H9 (cell line): ENCODE results near the gene GAS2. TPM values are rescaled to one million over a fixed set of nuclear protein-coding genes. Genes with fewer than 3 reads are reported as not detected.

Source experiments
- DNase-seq: peaks from one replicate; pipeline ENCODE4 v3.0.0-alpha.2; 2017
- H2AFZ ChIP-seq: one replicate; pipeline ENCODE4 v1.6.1; 2013; ENCODE audit warnings: mild to moderate bottlenecking, low read length, control low read depth, moderate library complexity
- H2AK5ac ChIP-seq: 2 replicates; pipeline ENCODE4 v1.6.1; 2013; ENCODE audit warnings: low read length, control low read depth, mixed read lengths; ENCODE audit not compliant: insufficient read length
- H2BK120ac ChIP-seq: one replicate; pipeline ENCODE4 v1.6.1; 2013; ENCODE audit warnings: low read depth, mild to moderate bottlenecking, low read length, control low read depth, inconsistent platforms; ENCODE audit not compliant: poor library complexity, severe bottlenecking
- H2BK12ac ChIP-seq: 2 replicates; pipeline ENCODE4 v1.6.1; 2013; ENCODE audit warnings: low read length, control low read depth, mixed read lengths, low read depth; ENCODE audit not compliant: insufficient read length
- H2BK15ac ChIP-seq: 2 replicates; pipeline ENCODE4 v1.6.1; 2013; ENCODE audit warnings: low read depth, low read length, control low read depth
- H2BK20ac ChIP-seq: one replicate; pipeline ENCODE4 v1.6.1; 2013; ENCODE audit warnings: low read depth, mild to moderate bottlenecking, low read length, control low read depth, inconsistent platforms; ENCODE audit not compliant: poor library complexity, severe bottlenecking
- H2BK5ac ChIP-seq: 2 replicates; pipeline ENCODE4 v1.6.1; 2013; ENCODE audit warnings: low read length, control low read depth, mixed read lengths; ENCODE audit not compliant: insufficient read length
- H3K14ac ChIP-seq: 2 replicates; pipeline ENCODE4 v1.6.1; 2013; ENCODE audit warnings: low read length, control low read depth; ENCODE audit not compliant: insufficient read depth
- H3K18ac ChIP-seq: 2 replicates; pipeline ENCODE4 v1.6.1; 2013; ENCODE audit warnings: low read depth, mild to moderate bottlenecking, mixed read lengths, low read length, control low read depth; ENCODE audit not compliant: insufficient read length
- H3K23ac ChIP-seq: 2 replicates; pipeline ENCODE4 v1.6.1; 2013; ENCODE audit warnings: low read length, control low read depth, mixed read lengths, low read depth; ENCODE audit not compliant: insufficient read length
- H3K23me2 ChIP-seq: 2 replicates; pipeline ENCODE4 v1.6.1; 2013; ENCODE audit warnings: low read depth, mild to moderate bottlenecking, mixed read lengths, low read length, control low read depth; ENCODE audit not compliant: insufficient read length, poor library complexity, severe bottlenecking
- H3K27ac ChIP-seq: 2 replicates; pipeline ENCODE4 v1.5.1; 2013; ENCODE audit warnings: low read length, control low read depth, mixed read lengths, low read depth; ENCODE audit not compliant: insufficient read length
- H3K27me3 ChIP-seq: 2 replicates; pipeline ENCODE4 v1.6.1; 2013; ENCODE audit warnings: low read length, control low read depth, inconsistent platforms; ENCODE audit not compliant: insufficient read depth
- H3K4ac ChIP-seq: 2 replicates; pipeline ENCODE4 v1.6.1; 2013; ENCODE audit warnings: low read depth, mild to moderate bottlenecking, control low read depth, inconsistent platforms, low read length, moderate library complexity
- H3K4me1 ChIP-seq: 2 replicates; pipeline ENCODE4 v1.6.1; 2013; ENCODE audit warnings: low read length, control low read depth, inconsistent platforms; ENCODE audit not compliant: insufficient read depth
- H3K4me2 ChIP-seq: 2 replicates; pipeline ENCODE4 v1.6.1; 2013; ENCODE audit warnings: low read length, control low read depth, mixed read lengths; ENCODE audit not compliant: insufficient read length, insufficient read depth
- H3K56ac ChIP-seq: 2 replicates; pipeline ENCODE4 v1.6.1; 2013; ENCODE audit warnings: low read depth, mild to moderate bottlenecking, mixed read lengths, low read length, control low read depth; ENCODE audit not compliant: insufficient read length
- H3K79me1 ChIP-seq: 2 replicates; pipeline ENCODE4 v1.6.1; 2013; ENCODE audit warnings: low read depth, mild to moderate bottlenecking, moderate library complexity, low read length, control low read depth, inconsistent platforms; ENCODE audit not compliant: insufficient read depth, poor library complexity, severe bottlenecking
- H3K79me2 ChIP-seq: 2 replicates; pipeline ENCODE4 v1.6.1; 2013; ENCODE audit warnings: low read length, control low read depth, inconsistent platforms; ENCODE audit not compliant: insufficient read depth
- H3K9ac ChIP-seq: 2 replicates; pipeline ENCODE4 v1.6.1; 2013; ENCODE audit warnings: low read length, control low read depth, mixed read lengths; ENCODE audit not compliant: insufficient read length; ENCODE audit errors: extremely low read depth
- H3K9me3 ChIP-seq: one replicate; pipeline ENCODE4 v1.6.1; 2013; ENCODE audit warnings: low read depth, low read length, inconsistent platforms; ENCODE audit not compliant: control insufficient read depth
- H3T11ph ChIP-seq: one replicate; pipeline ENCODE4 v1.6.1; 2013; ENCODE audit warnings: mild to moderate bottlenecking, low read length, control low read depth, inconsistent platforms
- H4K20me1 ChIP-seq: one replicate; pipeline ENCODE4 v1.6.1; 2013; ENCODE audit not compliant: control insufficient read depth, insufficient read length, insufficient read depth
- H4K5ac ChIP-seq: 2 replicates; pipeline ENCODE4 v1.6.1; 2013; ENCODE audit warnings: low read depth, mild to moderate bottlenecking, mixed read lengths, low read length, control low read depth; ENCODE audit not compliant: insufficient read length
- H4K8ac ChIP-seq: replicated peaks from 2 replicates; pipeline ENCODE4 v1.6.1; 2013; ENCODE audit warnings: low read length, control low read depth, mixed read lengths, low read depth; ENCODE audit not compliant: insufficient read length
- H4K91ac ChIP-seq: 2 replicates; pipeline ENCODE4 v1.6.1; 2013; ENCODE audit warnings: low read depth, mild to moderate bottlenecking, moderate library complexity, mixed read lengths, low read length, control low read depth; ENCODE audit not compliant: insufficient read length
- H3K27ac Mint-ChIP-seq, 3 experiments: 2 replicates in 2 of 3; 3 replicates in 1 of 3; pipeline ENCODE4 v1.8.0; 2020 to 2021; ENCODE audit warnings: mixed read lengths in 3 of 3, mild to moderate bottlenecking in 1 of 3, moderate library complexity in 1 of 3
- H3K27me3 Mint-ChIP-seq: 2 replicates; pipeline ENCODE4 v1.8.0; 2021; ENCODE audit warnings: low read depth, mild to moderate bottlenecking, moderate library complexity, mixed read lengths
- H3K36me3 Mint-ChIP-seq, 3 experiments: 2 replicates in 2 of 3; 3 replicates in 1 of 3; pipeline ENCODE4 v1.8.0; 2020 to 2021; ENCODE audit warnings: low read depth in 3 of 3, mixed read lengths in 3 of 3; ENCODE audit not compliant: insufficient read depth in 1 of 3
- H3K4me1 Mint-ChIP-seq, 2 experiments: 2 replicates each; pipeline ENCODE4 v1.8.0; 2020; ENCODE audit warnings: mixed read lengths in 2 of 2
- H3K4me3 Mint-ChIP-seq, 2 experiments: 2 replicates in 1 of 2; 3 replicates in 1 of 2; pipeline ENCODE4 v1.8.0; 2020 to 2021; ENCODE audit warnings: mild to moderate bottlenecking in 2 of 2, mixed read lengths in 2 of 2, moderate library complexity in 1 of 2
- H3K9me3 Mint-ChIP-seq, 2 experiments: 2 replicates in 1 of 2; 3 replicates in 1 of 2; pipeline ENCODE4 v1.8.0; 2020; ENCODE audit warnings: mild to moderate bottlenecking in 2 of 2, mixed read lengths in 2 of 2, moderate library complexity in 1 of 2
- CTCF ChIP-seq: fragments of 200-600 bp; sonication (generic); conservative IDR thresholded peaks from 3 replicates; pipeline ENCODE4 v1.8.0; 2021; ENCODE audit warnings: antibody characterized with exemption, mild to moderate bottlenecking
- WGBS: extraction: QIAGEN DNeasy Blood & Tissue Kit; methylation state at CpG from one replicate; pipeline ENCODE4 v1.1.7; 2013; ENCODE audit warnings: missing lambda C conversion rate, low lambda C conversion rate, mixed read lengths; ENCODE audit not compliant: insufficient read length; ENCODE audit errors: extremely low coverage; 5-methylcytosine and 5-hydroxymethylcytosine counted together
- total RNA-seq: library from RNA; stranded (reverse); gene quantifications from 2 replicates; pipeline ENCODE4 v1.2.1, GENCODE V29; 2021

Gene GAS2
- total RNA-seq, 1 experiment from 2014 or later, result 1.7 TPM

GRCh38 chr11:22684082-22684481 lies 17.7 kb downstream of the GAS2 start:
- no peak overlapping the region for H2BK5ac ChIP-seq
- H3K4me1 ChIP-seq, result no peaks in the 10 kb centered on the region
- H2AK5ac ChIP-seq, result no peak overlapping the region
- no peak for DNase-seq
- no peak overlapping the region for H3K27ac ChIP-seq
- Mint-ChIP-seq H3K36me3 (no peaks in the 10 kb centered on the region), H3K27me3 (no peaks in the 10 kb centered on the region), H3K27ac (no peak overlapping the region), H3K9me3 (no peaks in the 10 kb centered on the region), H3K4me1 (peaks cover 0 to 5% of the 10 kb centered on the region in 2 experiments; a peak in 2 of 4 replicates), H3K4me3 (no peak overlapping the region)
- no peaks in the 10 kb centered on the region for H3K27me3 ChIP-seq
- no peak overlapping the region for H4K8ac ChIP-seq
- no peaks in the 10 kb centered on the region for H3K79me2 ChIP-seq
- no peak overlapping the region for H2BK20ac ChIP-seq
- H3K23me2 ChIP-seq, result no peaks in the 10 kb centered on the region
- H3K9ac ChIP-seq, result no peak overlapping the region
- TF ChIP-seq CTCF, result no peak
- H2BK15ac ChIP-seq, result no peak overlapping the region
- no CpG with 5 or more reads among the region's 2 CpGs for WGBS
- no peak overlapping the region for H3K4me2 ChIP-seq
- H2BK12ac ChIP-seq, result no peak overlapping the region
- no peak overlapping the region for H4K91ac ChIP-seq
- H3K9me3 ChIP-seq, result no peaks in the 10 kb centered on the region
- no peak overlapping the region for H3K14ac ChIP-seq
- H2BK120ac ChIP-seq, result no peak overlapping the region
- H3K23ac ChIP-seq, result no peak overlapping the region
- no peak overlapping the region for H3K18ac ChIP-seq
- H3K79me1 ChIP-seq, result no peaks in the 10 kb centered on the region
- H3T11ph ChIP-seq, result no peak overlapping the region
- no peaks in the 10 kb centered on the region for H4K20me1 ChIP-seq
- H4K5ac ChIP-seq, result no peak overlapping the region
- no peak overlapping the region for H3K56ac ChIP-seq
- no peak overlapping the region for H3K4ac ChIP-seq
- H2AFZ ChIP-seq, result no peak overlapping the region
